Neural progenitor cell (in vitro differentiated cells): ENCODE data around the gene SPATA31C1. TPM values are rescaled to one million over a fixed set of nuclear protein-coding genes. Genes with fewer than 3 reads are reported as not detected.

ENCODE experiments used
- DNase-seq: peaks from one replicate; pipeline ENCODE4 v3.0.0-alpha.2; 2016; ENCODE audit warnings: low spot score
- H2AFZ ChIP-seq: fragments of 200-600 bp; sonication (generic); replicated peaks from 2 replicates; pipeline ENCODE4 v1.6.1; 2016; ENCODE audit warnings: antibody characterized with exemption
- H3F3A ChIP-seq: fragments of 200-600 bp; sonication (generic); 2 replicates; pipeline ENCODE4 v1.6.1; 2016; ENCODE audit warnings: antibody characterized with exemption, low read depth
- H3K27ac ChIP-seq: fragments of 200-600 bp; sonication (generic); 2 replicates; pipeline ENCODE4 v1.5.1; 2016; ENCODE audit warnings: mild to moderate bottlenecking
- H3K27me3 ChIP-seq: fragments of 200-600 bp; sonication (generic); 2 replicates; pipeline ENCODE4 v1.6.1; 2016; ENCODE audit warnings: mild to moderate bottlenecking, moderate library complexity
- H3K36me3 ChIP-seq: fragments of 200-600 bp; sonication (generic); 2 replicates; pipeline ENCODE4 v1.5.1; 2016
- H3K4me1 ChIP-seq: fragments of 200-600 bp; sonication (generic); 2 replicates; pipeline ENCODE4 v1.6.1; 2016; ENCODE audit warnings: mixed run types
- H3K4me2 ChIP-seq: fragments of 200-600 bp; sonication (generic); 2 replicates; pipeline ENCODE4 v1.6.1; 2016
- H3K4me3 ChIP-seq: fragments of 200-600 bp; sonication (generic); 2 replicates; pipeline ENCODE4 v1.5.1; 2016
- H3K79me2 ChIP-seq: fragments of 200-600 bp; sonication (generic); 2 replicates; pipeline ENCODE4 v1.6.1; 2016; ENCODE audit warnings: low read depth
- H3K9ac ChIP-seq: fragments of 200-600 bp; sonication (generic); 2 replicates; pipeline ENCODE4 v1.6.1; 2016
- H3K9me3 ChIP-seq: fragments of 200-600 bp; sonication (generic); 2 replicates; pipeline ENCODE4 v1.5.1; 2016; ENCODE audit warnings: low read depth
- H4K20me1 ChIP-seq: fragments of 200-600 bp; sonication (generic); 2 replicates; pipeline ENCODE4 v1.6.1; 2016; ENCODE audit warnings: low read depth
- H3K27ac Mint-ChIP-seq: 3 replicates; pipeline ENCODE4 v1.8.0; 2021; ENCODE audit warnings: mixed read lengths
- H3K27me3 Mint-ChIP-seq: 2 replicates; pipeline ENCODE4 v1.8.0; 2022; ENCODE audit warnings: low read depth, mild to moderate bottlenecking, inconsistent platforms, moderate library complexity, mixed read lengths; ENCODE audit not compliant: insufficient read depth
- H3K36me3 Mint-ChIP-seq: 3 replicates; pipeline ENCODE4 v1.8.0; 2021; ENCODE audit warnings: mixed read lengths
- H3K4me1 Mint-ChIP-seq: 3 replicates; pipeline ENCODE4 v1.8.0; 2021; ENCODE audit warnings: mixed read lengths
- H3K4me3 Mint-ChIP-seq: 3 replicates; pipeline ENCODE4 v1.8.0; 2021; ENCODE audit warnings: mild to moderate bottlenecking, moderate library complexity, mixed read lengths
- H3K9me3 Mint-ChIP-seq: 3 replicates; pipeline ENCODE4 v1.8.0; 2020; ENCODE audit warnings: mixed read lengths
- EZH2 ChIP-seq: fragments of 200-600 bp; sonication (generic); IDR thresholded peaks from 2 replicates; pipeline ENCODE4 v1.6.1; 2017; ENCODE audit warnings: antibody characterized with exemption, mild to moderate bottlenecking, moderate library complexity
- EZH2phosphoT487 ChIP-seq: fragments of 200-600 bp; sonication (generic); IDR thresholded peaks from 2 replicates; pipeline ENCODE4 v1.6.1; 2017; ENCODE audit warnings: antibody characterized with exemption
- total RNA-seq: library from RNA; depleted of rRNA; stranded (reverse); fragments of >200 nt; gene quantifications from 2 replicates; pipeline ENCODE4 v1.2.3, GENCODE V29; 2015; ENCODE audit warnings: low replicate concordance
- TF ChIP-seq, protein P1 (sequence below): fragments of 200-600 bp; sonication (generic); IDR thresholded peaks from 2 replicates; pipeline ENCODE4 v1.5.1; 2017; ENCODE audit warnings: antibody characterized with exemption, mild to moderate bottlenecking

SPATA31C1 gene
- total RNA-seq, 1 donor from 2014 or later, result not detected

DNA sequence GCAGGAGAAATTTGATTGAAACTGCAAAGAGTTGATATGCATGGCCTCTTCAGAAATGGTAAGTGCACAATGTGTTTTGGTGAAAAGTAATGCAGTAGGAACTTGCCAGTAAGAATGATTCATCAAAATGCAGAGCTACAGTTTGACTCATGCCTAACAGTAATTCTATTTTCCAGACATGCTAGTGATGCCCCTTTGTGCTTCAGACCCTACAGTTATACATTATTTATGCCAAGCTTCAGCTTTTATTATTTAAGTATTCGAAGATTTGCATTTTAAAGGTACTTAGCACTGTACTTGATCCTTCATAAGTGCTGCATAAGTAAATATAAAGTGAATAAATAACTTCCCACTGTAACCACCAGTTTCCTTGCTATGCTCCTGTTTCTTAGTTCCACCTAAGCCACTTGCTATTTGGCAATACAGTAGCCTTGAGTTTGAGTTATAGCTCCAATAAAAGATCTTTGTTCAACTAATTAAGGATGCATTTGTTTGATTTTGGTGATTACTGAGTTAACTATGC, 38.7 kb upstream of the SPATA31C1 start:
- Histone ChIP-seq H4K20me1 (no peaks in the 10 kb centered on the region), H3K4me3 (no peak overlapping the region), H3K79me2 (no peaks in the 10 kb centered on the region), H3K4me1 (peaks cover 9% of the 10 kb centered on the region), H2AFZ (no peak overlapping the region), H3K9me3 (no peaks in the 10 kb centered on the region), H3K27ac (no peak overlapping the region), H3K27me3 (no peaks in the 10 kb centered on the region), H3K4me2 (no peak overlapping the region), H3F3A (no peaks in the 10 kb centered on the region), H3K9ac (no peak overlapping the region), H3K36me3 (no peaks in the 10 kb centered on the region)
- TF ChIP-seq, protein P1, sequence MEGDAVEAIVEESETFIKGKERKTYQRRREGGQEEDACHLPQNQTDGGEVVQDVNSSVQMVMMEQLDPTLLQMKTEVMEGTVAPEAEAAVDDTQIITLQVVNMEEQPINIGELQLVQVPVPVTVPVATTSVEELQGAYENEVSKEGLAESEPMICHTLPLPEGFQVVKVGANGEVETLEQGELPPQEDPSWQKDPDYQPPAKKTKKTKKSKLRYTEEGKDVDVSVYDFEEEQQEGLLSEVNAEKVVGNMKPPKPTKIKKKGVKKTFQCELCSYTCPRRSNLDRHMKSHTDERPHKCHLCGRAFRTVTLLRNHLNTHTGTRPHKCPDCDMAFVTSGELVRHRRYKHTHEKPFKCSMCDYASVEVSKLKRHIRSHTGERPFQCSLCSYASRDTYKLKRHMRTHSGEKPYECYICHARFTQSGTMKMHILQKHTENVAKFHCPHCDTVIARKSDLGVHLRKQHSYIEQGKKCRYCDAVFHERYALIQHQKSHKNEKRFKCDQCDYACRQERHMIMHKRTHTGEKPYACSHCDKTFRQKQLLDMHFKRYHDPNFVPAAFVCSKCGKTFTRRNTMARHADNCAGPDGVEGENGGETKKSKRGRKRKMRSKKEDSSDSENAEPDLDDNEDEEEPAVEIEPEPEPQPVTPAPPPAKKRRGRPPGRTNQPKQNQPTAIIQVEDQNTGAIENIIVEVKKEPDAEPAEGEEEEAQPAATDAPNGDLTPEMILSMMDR, result no peak
- TF ChIP-seq EZH2phosphoT487 (no peak), EZH2 (no peak)
- peaks cover 12% of the 10 kb centered on the region for H3K27me3 Mint-ChIP-seq
- H3K36me3 Mint-ChIP-seq, result no peaks in the 10 kb centered on the region
- DNase-seq, result no peak
- H3K4me3 Mint-ChIP-seq, result no peak overlapping the region
- H3K27ac Mint-ChIP-seq, result no peak overlapping the region
- H3K4me1 Mint-ChIP-seq, result peaks cover 14% of the 10 kb centered on the region
- H3K9me3 Mint-ChIP-seq, result peaks cover 4% of the 10 kb centered on the region

DNA sequence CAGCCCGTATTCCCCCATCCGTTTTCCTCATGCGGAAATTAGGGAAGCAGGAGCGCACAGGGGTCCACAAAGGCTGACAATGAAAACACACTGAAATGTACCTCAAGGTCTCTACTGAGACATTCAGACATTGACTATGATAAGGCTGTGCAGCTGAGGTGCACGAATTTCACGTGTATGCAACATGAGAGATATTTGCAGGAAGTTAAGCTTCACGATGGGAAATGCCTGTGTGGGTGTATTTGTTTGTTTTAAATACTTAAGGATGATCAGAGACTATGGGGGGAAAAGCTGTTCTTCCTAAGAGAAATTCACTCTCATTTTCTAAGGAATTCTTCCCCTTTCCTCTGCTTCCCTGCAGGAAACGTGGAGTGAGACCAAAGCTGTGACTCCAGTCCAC, 37.6 kb upstream of the SPATA31C1 start:
- Histone ChIP-seq H3K4me1 (peaks cover 9% of the 10 kb centered on the region), H3K4me3 (no peak overlapping the region)

DNA sequence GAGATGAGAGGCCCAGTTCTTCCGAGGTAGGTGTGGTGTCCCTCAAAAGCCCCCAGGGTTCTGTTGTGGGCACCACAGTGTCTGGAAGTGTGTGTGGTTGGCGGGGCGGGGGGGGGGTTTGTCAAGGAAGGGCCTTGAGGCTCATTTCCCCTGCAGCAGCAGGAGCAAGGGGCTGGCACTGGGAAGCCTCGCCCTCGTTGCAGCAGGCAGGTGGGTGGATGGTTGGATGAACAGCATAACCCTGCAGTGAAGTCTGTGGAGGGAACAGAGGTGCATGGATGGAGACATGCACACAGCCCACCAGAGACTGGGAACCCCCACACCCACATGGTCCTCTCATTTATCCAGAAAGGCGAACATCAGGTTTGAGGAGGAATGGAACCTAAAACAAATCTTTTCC, 37.1 kb upstream of the SPATA31C1 start:
- peaks cover 7% of the 10 kb centered on the region for H3K4me1 Mint-ChIP-seq
- no peak overlapping the region for H3K4me3 Mint-ChIP-seq
- peaks cover 11% of the 10 kb centered on the region for H3K27me3 Mint-ChIP-seq
- H3K9me3 Mint-ChIP-seq, result peaks cover 4% of the 10 kb centered on the region
- no peak overlapping the region for H3K9ac ChIP-seq
- H3K4me1 ChIP-seq, result peaks cover 9% of the 10 kb centered on the region
- no peak overlapping the region for H2AFZ ChIP-seq
- no peaks in the 10 kb centered on the region for H3F3A ChIP-seq
- no peak overlapping the region for H3K27ac ChIP-seq
- H4K20me1 ChIP-seq, result no peaks in the 10 kb centered on the region
- no peaks in the 10 kb centered on the region for H3K27me3 ChIP-seq
- H3K36me3 ChIP-seq, result no peaks in the 10 kb centered on the region
- no peak overlapping the region for H3K4me2 ChIP-seq
- H3K4me3 ChIP-seq, result no peak overlapping the region
- no peak for DNase-seq
- TF ChIP-seq, protein P1, result no peak
- TF ChIP-seq EZH2 (no peak), EZH2phosphoT487 (no peak)
- H3K9me3 ChIP-seq, result no peaks in the 10 kb centered on the region
- no peaks in the 10 kb centered on the region for H3K36me3 Mint-ChIP-seq
- no peaks in the 10 kb centered on the region for H3K79me2 ChIP-seq
- no peak overlapping the region for H3K27ac Mint-ChIP-seq

More for the DNA sequence above, 37.6 kb upstream of the SPATA31C1 start:
- no peak for TF ChIP-seq EZH2
- TF ChIP-seq EZH2phosphoT487, result no peak
- TF ChIP-seq, protein P1, result no peak
- no peaks in the 10 kb centered on the region for H3K9me3 ChIP-seq
- H3K79me2 ChIP-seq, result no peaks in the 10 kb centered on the region
- Mint-ChIP-seq H3K27ac (no peak overlapping the region), H3K27me3 (peaks cover 11% of the 10 kb centered on the region), H3K9me3 (peaks cover 4% of the 10 kb centered on the region), H3K4me1 (peaks cover 9% of the 10 kb centered on the region), H3K4me3 (no peak overlapping the region), H3K36me3 (no peaks in the 10 kb centered on the region)
- H4K20me1 ChIP-seq, result no peaks in the 10 kb centered on the region
- H3K36me3 ChIP-seq, result no peaks in the 10 kb centered on the region
- no peak overlapping the region for H3K27ac ChIP-seq
- no peaks in the 10 kb centered on the region for H3F3A ChIP-seq
- H3K9ac ChIP-seq, result no peak overlapping the region
- DNase-seq, result no peak
- H3K27me3 ChIP-seq, result no peaks in the 10 kb centered on the region
- no peak overlapping the region for H2AFZ ChIP-seq
- no peak overlapping the region for H3K4me2 ChIP-seq
